ENCODE results near the gene PBX4. TPM values are rescaled to one million over a fixed set of nuclear protein-coding genes. Genes with fewer than 3 reads are reported as not detected.
A peak's percentile ranks its signal among the peaks of the same experiment; 100 is the strongest.

Gene PBX4
- total RNA-seq, 3 donors from 2014 or later (not counting 1 experiment from before 2014, with no cell fraction given): 10.7 to 15.9 (median 11.1) TPM

DNA sequence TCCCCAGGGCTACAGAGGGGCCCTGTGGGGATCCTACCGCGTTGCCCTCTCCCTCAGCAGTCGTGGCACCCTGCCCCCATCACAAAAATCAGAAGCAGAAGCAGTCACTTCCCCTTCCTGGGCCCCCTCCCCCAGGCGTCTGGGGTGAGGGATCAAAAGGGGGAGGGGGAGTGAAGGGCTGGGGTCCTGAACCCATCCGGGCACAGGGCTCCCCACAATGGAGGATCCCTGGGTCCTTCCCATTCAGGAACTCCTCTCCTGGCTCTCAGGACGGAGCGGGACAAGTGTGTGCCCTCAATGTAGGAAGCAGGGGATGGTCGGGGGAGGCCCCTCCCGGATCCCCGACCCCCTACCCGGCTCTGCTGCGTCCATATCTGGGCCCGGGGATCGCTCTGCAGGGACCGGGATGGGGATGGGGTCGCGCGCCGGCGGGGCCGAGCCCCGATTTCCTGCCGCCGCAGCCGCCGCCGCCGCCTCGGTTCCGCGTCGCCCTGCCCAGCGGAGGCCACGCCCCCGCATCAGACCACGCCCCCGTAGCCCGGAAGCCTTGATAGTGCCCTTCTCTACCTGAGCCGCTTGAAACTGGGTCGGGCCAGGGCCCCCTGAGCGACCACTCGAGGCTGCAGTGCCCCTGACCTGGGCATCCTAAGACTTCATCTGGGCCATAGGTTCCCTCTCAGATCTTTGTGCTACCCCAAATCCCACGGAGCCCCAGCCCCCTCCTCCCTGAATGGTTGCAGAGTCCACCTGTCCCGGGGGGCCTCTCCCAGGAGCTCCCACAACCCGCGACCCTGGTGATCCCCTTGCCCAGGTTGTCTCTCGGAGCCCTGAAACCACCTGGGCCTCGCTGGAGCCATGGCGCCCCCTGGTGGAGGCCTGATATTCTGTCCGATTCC, 24.9 kb upstream of the PBX4 start, which contains the start of gene GMIP:
TSS of gene GMIP (minus strand) at position 500 of the 896 bp plus-strand sequence. CDS start at position 372, 128 bp downstream.
- H3K27ac Mint-ChIP-seq: peak within 1 kb of the TSS; percentile 92 to 95
- ATAC-seq (peak; percentile 86 to 92 (median 86)), DNase-seq (peak; percentile 88 to 93)
- Histone ChIP-seq H3K9me3 (ENCODE audit: control insufficient read depth, insufficient read depth, low read length) (no peaks in the 10 kb centered on the region), H3K36me3 (ENCODE audit: control insufficient read depth, insufficient read depth, low read length) (peaks cover 48% of the 10 kb centered on the region), H3K27ac (ENCODE audit: low read length) (peak within 1 kb of the TSS; percentile 95), H3K4me3 (ENCODE audit: low read length) (peak within 1 kb of the TSS; percentile 99), H3K27me3 (ENCODE audit: control insufficient read depth, insufficient read depth, low read length) (no peaks in the 10 kb centered on the region), H3K4me1 (ENCODE audit: control insufficient read depth, insufficient read depth, low read length) (peaks cover 27% of the 10 kb centered on the region)
- peak; percentile 90 for TF ChIP-seq CTCF (IDR thresholded peaks at IDR 0.05)
- peaks cover 15 to 22% of the 10 kb centered on the region in 2 donors for H3K4me1 Mint-ChIP-seq
- H3K27me3 Mint-ChIP-seq (ENCODE audit: low read depth in 2 of 2): no peaks in the 10 kb centered on the region
- H3K4me3 Mint-ChIP-seq: peak within 1 kb of the TSS; percentile 98
- under 1% methylated on average over 49 of the region's 50 CpGs for WGBS (ENCODE audit: insufficient coverage)
- no peaks in the 10 kb centered on the region for H3K9me3 Mint-ChIP-seq
- intact Hi-C loops (cut with micrococcal nuclease): loop anchor here (1.0 to 2.0 kb wide), 4 partner anchors 15 to 111 kb away; partner anchors contain the start of genes LPAR2 and PBX4
- no peaks in the 10 kb centered on the region for H3K36me3 Mint-ChIP-seq

DNA sequence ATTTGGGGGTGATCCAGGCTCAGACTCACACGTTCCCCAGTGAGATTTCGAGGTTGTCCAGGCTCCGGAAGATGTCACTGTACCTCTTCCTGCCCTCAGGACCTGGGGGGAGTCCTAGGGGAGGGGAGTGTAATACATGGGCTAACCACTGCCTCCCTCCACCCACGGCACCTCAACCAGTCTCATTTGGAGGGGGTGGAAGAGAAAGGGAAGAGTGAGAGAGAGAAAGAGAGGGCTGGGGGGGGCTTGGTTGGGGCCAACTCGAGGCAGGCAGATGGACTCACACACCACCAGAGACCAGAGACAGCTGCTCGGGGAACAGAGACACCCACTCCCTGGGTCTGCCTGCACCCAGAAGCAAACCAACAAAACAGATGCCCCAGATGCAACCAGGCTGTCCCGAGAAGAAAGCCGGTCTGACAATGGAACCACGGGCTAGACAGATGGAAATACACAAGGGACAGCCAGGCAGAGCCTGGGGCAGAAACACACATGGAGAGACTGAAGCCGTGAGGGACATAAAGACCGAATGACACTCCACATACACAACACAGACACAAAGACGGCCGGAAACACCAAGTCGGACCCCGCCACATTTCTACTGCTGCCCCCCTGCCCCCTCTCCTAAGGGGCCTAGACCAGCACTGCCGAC, 24.1 kb upstream of the PBX4 start:
- WGBS (ENCODE audit: insufficient coverage): under 1% methylated on average over 15 of the region's 16 CpGs
- Histone ChIP-seq H3K36me3 (ENCODE audit: control insufficient read depth, insufficient read depth, low read length) (peaks cover 52% of the 10 kb centered on the region), H3K4me1 (ENCODE audit: control insufficient read depth, insufficient read depth, low read length) (peaks cover 27% of the 10 kb centered on the region), H3K27me3 (ENCODE audit: control insufficient read depth, insufficient read depth, low read length) (no peaks in the 10 kb centered on the region), H3K4me3 (ENCODE audit: low read length) (peak overlapping the region; percentile 99), H3K9me3 (ENCODE audit: control insufficient read depth, insufficient read depth, low read length) (no peaks in the 10 kb centered on the region), H3K27ac (ENCODE audit: low read length) (peak overlapping the region; percentile 95)
- ATAC-seq (peak; percentile 45 to 66 (median 57)), DNase-seq (peak; percentile 30 to 66)
- Mint-ChIP-seq H3K27me3 (ENCODE audit: low read depth in 2 of 2) (no peaks in the 10 kb centered on the region), H3K36me3 (no peaks in the 10 kb centered on the region), H3K27ac (peak overlapping the region; percentile 92 to 95), H3K4me1 (peaks cover 15 to 22% of the 10 kb centered on the region in 2 donors), H3K4me3 (peak overlapping the region; percentile 98), H3K9me3 (no peaks in the 10 kb centered on the region)
- intact Hi-C loops (cut with micrococcal nuclease): loop anchor here (1.0 to 2.0 kb wide), 3 partner anchors 14 to 52 kb away; partner anchors contain the start of genes LPAR2 and PBX4
- TF ChIP-seq CTCF (IDR thresholded peaks at IDR 0.05): no peak

GRCh38 chr19:19637523-19638251, 19.2 kb upstream of the PBX4 start:
- H3K27ac Mint-ChIP-seq: no peak overlapping the region
- Histone ChIP-seq H3K36me3 (ENCODE audit: control insufficient read depth, insufficient read depth, low read length) (peaks cover 63% of the 10 kb centered on the region), H3K4me3 (ENCODE audit: low read length) (no peak overlapping the region), H3K9me3 (ENCODE audit: control insufficient read depth, insufficient read depth, low read length) (no peaks in the 10 kb centered on the region), H3K27ac (ENCODE audit: low read length) (no peak overlapping the region), H3K27me3 (ENCODE audit: control insufficient read depth, insufficient read depth, low read length) (no peaks in the 10 kb centered on the region), H3K4me1 (ENCODE audit: control insufficient read depth, insufficient read depth, low read length) (peaks cover 18% of the 10 kb centered on the region)
- intact Hi-C loops (cut with micrococcal nuclease): no loop called here
- H3K4me1 Mint-ChIP-seq: peaks cover 19 to 36% of the 10 kb centered on the region in 2 donors
- no peaks in the 10 kb centered on the region for H3K27me3 Mint-ChIP-seq (ENCODE audit: low read depth in 2 of 2)
- no peaks in the 10 kb centered on the region for H3K9me3 Mint-ChIP-seq
- TF ChIP-seq CTCF (IDR thresholded peaks at IDR 0.05): no peak
- H3K36me3 Mint-ChIP-seq: peaks cover 17% of the 10 kb centered on the region
- H3K4me3 Mint-ChIP-seq: no peak overlapping the region
- 97% methylated on average over 53 of the region's 53 CpGs for WGBS (ENCODE audit: insufficient coverage)
- DNase-seq (no peak), ATAC-seq (no peak)
